HG03442 (cell line): ENCODE measurements around the gene LINS1.

Experiments
- ATAC-seq: cut with Tn5 transposase; IDR thresholded peaks from one replicate; pipeline ENCODE4 v1.9.1; 2021; ENCODE audit warnings: mild to moderate bottlenecking, moderate library complexity; ENCODE audit not compliant: unreplicated experiment

The LINS1 gene

GRCh38 chr15:100602064-100602822 is at the start of gene LINS1, which contains the start of gene ASB7:
Gene LINS1, minus strand, starts transcription at chr15:100602184. Its CDS starts 21,342 bp downstream, at chr15:100580842.
Gene ASB7, plus strand, starts transcription at chr15:100602589. Its CDS starts 9,628 bp downstream, at chr15:100612217.
- ATAC-seq = peak; percentile 87

- no peak for ATAC-seq
Observed at GRCh38 chr15:100651253-100651652, 49.3 kb upstream of the LINS1 start.

- ATAC-seq = no peak
Observed at GRCh38 chr15:100650685-100651084, 48.7 kb upstream of the LINS1 start.

- ATAC-seq = no peak
Observed at GRCh38 chr15:100648951-100649350, 47.0 kb upstream of the LINS1 start.

GRCh38 chr15:100645671-100646070 is 43.7 kb upstream of the LINS1 start:
- no peak for ATAC-seq

- no peak for ATAC-seq
Observed at GRCh38 chr15:100642950-100643338, 41.0 kb upstream of the LINS1 start.

- no peak for ATAC-seq
Observed at GRCh38 chr15:100642213-100642949, 40.4 kb upstream of the LINS1 start.

- ATAC-seq = no peak
Observed at GRCh38 chr15:100638177-100638730, 36.3 kb upstream of the LINS1 start.

GRCh38 chr15:100635406-100636071 is 33.6 kb upstream of the LINS1 start:
- ATAC-seq = no peak

GRCh38 chr15:100633763-100634075 is 31.7 kb upstream of the LINS1 start:
- ATAC-seq = no peak

GRCh38 chr15:100631831-100632230 is 29.8 kb upstream of the LINS1 start:
- ATAC-seq = no peak

- ATAC-seq = no peak
Observed at GRCh38 chr15:100628746-100629145, 26.8 kb upstream of the LINS1 start.

- ATAC-seq = peak; percentile 70
Observed at GRCh38 chr15:100627789-100628395, 25.9 kb upstream of the LINS1 start.

- ATAC-seq = no peak
Observed at GRCh38 chr15:100623301-100623700, 21.3 kb upstream of the LINS1 start.

- no peak for ATAC-seq
Observed at GRCh38 chr15:100616700-100617099, 14.7 kb upstream of the LINS1 start.

GRCh38 chr15:100615801-100616200 is 13.8 kb upstream of the LINS1 start:
- no peak for ATAC-seq

- no peak for ATAC-seq
Observed at GRCh38 chr15:100614918-100615317, 12.9 kb upstream of the LINS1 start.

GRCh38 chr15:100614336-100614735 is 12.4 kb upstream of the LINS1 start:
- ATAC-seq = no peak

GRCh38 chr15:100613208-100613607 is 11.2 kb upstream of the LINS1 start:
- ATAC-seq = no peak

- ATAC-seq = no peak
Observed at GRCh38 chr15:100612539-100612938, 10.6 kb upstream of the LINS1 start.

GRCh38 chr15:100602823-100603393 is 924 bp upstream of the LINS1 start:
- ATAC-seq = peak; percentile 38
